ENCODE data around the gene MXD1.
"Not testable (repeated sequence)": the region's sequence is repeated elsewhere in the genome, so short reads cannot be mapped to it uniquely, and the experiment has no call there.

MXD1 gene, protein sequence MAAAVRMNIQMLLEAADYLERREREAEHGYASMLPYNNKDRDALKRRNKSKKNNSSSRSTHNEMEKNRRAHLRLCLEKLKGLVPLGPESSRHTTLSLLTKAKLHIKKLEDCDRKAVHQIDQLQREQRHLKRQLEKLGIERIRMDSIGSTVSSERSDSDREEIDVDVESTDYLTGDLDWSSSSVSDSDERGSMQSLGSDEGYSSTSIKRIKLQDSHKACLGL

DNA sequence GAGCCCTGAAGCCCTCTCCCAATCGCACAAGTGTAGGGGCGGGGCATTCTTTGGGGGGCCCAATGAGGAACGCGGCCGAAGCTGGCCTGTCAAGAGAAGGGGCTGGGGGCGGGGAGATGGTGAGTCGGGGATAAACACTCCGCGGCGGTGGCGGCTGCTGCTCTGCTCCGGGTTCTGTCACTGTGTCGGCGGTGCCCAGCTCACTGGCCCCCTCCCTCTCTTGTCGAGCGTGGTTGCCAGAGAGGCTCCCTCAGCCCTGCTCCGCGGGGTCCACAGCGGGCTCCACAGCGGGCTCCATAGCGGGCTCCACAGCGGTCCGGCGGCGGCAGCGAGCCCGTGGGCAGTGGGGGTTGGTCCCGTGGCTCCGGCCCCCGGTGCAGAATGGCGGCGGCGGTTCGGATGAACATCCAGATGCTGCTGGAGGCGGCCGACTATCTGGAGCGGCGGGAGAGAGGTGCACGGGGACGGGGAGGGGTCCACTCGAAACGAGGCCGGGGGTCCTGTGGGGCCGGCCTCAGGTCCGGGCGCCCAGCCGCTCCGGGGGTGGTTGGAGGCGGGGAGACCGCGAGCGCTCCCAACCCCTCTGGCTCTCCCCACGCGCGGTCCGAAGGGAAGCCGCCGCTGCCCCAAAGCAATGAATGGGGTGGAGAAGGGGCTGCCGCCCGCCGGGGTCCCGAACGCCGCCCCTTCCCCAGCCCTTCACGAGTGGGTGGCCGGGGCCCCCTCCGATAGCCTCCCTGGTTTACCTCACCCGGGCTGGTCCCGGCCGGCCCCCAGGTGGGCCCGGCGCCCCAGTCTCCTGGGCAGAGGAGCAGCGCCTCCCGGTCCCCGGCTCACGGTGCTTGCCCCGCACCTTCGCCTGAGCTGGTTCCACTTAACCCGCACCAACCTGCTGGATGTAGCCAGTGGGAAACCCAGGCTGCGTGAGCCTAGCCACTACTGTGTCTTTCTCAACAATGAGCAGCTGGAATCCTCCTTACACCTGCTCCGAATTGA lies at the start of gene MXD1:
MXD1 (plus strand) TSS at position 160 of the 996 bp plus-strand sequence; CDS start at position 382, 222 bp downstream.
- DNase-seq, result peak; percentile 52

DNA sequence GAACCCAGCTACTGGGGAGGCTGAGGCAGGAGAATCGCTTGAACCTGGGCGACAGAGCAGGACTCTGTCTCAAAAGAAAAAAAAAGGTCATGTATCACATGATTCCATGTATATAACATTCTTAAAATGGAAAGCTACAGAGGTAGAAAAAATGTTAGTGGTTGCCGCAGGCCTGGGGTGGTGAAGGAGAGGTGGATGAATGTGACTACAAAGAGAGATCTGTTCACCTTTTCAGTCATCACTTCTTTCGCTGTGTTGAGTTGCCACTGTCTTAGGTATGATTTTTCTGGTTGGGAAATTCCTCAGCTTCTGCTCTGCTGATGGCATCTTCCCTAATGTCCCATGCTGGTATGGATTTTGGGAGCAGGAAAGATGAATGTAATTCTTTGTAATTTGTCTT lies 26.5 kb upstream of the MXD1 start:
- DNase-seq, result no peak

DNA sequence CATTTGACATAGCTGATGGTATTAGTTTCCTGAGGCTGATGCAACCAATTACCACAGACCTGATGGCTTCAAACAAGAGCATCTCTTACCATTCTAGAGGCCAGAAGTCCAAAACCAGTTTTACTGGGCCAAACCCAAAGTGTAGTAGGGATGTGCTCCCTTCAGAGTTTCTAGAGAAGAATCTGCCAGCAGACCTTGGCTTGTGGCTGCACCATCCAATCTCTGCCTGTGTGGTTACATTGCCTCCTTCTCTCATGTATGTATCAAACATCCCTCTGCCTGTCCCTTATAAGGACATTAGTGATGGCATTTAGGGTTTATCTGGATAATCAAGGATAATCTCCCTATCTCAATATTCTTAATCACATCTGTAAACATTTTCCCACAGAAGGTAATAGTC lies 25.6 kb upstream of the MXD1 start:
- no peak for DNase-seq

DNA sequence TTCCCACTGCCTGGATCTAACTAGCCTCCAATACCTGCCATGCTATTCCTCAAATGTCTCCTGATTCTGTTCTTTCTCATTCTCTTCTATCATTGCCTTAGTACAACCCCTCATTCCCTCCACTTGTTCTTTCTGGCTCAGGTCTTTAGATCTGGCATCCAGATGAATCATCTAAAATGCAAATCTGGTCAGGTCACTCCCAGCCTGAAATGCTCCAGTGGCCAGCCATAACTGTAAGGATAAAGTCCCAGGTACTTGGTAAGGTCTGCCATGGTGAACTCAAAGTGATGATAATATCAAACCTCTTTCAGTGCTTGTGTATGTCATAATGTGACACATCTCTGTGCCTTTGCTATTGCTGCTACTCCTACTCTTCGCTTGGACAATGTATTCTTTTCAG lies 24.0 kb upstream of the MXD1 start:
- no peak for DNase-seq

DNA sequence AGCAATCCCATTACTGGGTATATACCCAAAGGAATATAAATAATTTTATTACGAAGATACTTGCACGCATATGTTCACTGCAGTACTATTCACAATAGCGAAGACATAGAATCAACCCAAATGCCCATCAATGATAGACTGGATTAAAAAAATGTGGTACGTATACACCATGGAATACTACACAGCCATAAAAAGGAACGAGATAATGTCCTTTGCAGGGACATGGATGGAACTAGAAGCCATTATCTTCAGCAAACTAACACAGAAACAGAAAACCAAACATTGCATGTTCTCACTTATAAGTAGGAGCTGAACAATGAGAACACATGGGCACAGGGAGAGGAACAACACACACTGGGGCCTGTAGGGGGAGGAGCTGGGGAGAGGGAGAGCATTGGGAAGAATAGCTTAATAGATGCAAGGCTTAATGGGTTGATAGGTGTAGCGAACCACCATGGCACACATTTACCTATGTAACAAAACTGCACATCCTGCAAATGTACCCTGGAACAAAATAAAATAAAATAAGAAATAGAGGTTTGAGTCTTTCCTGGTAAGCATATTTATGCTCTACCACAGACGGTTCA lies 22.0 kb upstream of the MXD1 start:
- not testable (repeated sequence) for DNase-seq

DNA sequence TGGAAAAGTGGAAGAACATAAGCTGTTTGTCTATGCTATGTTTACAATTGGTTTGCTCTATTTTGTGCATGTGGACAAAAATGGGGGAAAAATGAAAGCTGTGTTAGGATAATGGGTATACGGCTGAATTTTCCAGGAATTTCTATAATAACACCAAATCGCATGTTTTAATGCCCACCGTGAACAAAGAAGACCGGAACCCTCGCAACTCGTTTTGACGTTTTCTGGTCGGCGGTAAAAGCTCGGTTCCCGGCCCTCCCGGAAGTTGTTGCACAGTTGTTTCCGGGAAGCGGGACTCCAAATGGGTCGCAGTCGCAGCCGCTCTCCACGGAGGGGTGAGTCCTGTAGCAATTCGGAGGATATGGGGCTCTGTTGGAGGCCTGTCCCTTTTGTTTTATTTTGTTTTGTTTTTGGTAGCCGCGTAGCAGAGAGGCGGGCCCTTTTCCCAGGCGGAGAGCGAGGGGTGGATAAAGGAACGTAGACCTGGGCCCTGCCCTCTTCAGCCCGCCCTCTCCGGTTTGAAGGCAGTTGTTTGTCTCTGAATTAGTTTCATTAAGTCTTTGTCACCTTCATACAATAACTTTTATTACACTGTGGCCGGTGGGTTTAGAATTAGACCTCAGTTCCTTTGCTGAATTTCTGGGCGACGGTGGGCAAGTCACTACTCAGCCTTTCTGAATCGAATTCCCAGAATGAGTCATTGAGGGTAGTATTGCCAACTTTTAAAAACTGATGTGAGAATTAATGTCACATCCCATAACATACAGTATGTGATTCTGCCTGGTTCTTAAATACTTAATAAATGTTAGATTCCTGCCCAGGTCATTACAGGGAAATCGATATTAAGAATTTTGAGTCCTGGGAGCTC lies 21.0 kb upstream of the MXD1 start, which contains the start of gene SNRNP27:
SNRNP27 (plus strand) TSS at position 273 of the 868 bp plus-strand sequence; CDS start at position 302, 29 bp downstream.
- peak; percentile 94 for DNase-seq

DNA sequence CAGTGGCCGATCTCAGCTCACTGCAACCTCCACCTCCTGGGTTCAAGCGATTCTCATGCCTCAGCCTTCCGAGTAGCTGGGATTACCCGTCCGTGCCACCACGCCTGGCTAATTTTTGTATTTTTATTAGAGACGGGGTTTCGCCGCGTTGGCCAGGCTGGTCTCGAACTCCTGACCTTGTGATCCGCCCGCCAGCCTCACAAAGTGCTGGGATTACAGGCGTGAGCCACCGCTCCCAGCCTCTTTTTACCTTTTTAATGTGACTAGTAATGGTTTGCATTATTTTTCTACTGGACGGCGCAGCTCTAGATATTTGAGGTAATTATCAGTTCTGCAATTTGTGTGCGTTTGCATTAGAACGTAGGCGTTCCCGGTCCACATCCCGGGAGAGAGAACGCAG lies 20.2 kb upstream of the MXD1 start:
- not testable (repeated sequence) for DNase-seq

DNA sequence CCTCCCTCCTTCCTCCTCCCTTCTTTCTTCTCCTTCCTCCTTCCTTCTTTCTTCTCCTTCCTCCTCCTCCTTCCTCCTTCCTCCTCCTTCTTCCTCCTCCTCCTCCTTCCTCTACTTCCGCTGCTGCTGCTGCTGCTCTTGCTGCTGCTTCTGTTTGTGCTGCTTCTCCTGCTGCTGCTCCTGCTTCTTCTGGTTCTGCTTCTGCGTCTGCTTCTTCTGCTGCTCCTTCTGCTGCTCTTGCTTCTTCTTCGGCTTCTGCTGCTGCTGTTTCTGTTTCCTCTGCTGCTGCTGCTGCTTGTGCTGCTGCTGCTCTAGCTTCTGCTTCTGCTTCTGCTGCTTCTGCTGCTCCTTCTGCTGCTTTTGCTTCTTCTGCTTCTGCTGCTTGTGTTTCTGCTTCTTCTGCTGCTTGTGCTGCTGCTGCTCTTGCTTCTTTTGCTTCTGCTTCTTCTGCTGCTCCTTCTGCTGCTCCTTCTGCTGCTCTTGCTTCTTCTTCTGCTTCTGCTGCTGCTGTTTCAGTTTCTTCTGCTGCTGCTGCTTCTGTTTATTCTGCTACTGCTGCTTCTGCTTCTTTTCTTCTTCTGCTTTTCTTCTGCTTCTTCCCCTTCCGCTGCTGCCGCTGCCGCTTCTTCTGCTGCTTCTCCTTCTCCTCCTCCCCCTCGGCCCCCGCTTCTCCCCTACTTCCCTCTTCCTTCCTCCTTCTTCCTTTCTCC lies 12.5 kb upstream of the MXD1 start:
- DNase-seq, result no peak

DNA sequence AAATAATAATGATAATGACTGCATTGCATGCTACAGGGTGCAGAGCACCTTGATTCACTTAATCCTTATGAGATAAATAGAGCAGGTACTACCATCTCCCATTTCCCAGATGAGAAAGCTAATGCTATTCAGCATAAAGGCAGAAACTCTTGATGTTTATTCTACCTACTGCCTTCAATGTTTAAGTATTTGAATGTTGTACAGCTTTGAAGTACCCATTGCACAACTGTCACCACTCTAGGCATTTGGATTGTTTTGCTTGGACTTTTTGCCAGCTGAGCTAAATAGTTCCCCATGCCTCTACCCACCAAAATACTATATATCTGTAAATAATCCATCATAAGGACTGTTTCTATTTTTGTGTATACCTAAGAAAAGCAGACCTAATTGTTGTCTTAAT lies 7.7 kb upstream of the MXD1 start:
- no peak for DNase-seq

DNA sequence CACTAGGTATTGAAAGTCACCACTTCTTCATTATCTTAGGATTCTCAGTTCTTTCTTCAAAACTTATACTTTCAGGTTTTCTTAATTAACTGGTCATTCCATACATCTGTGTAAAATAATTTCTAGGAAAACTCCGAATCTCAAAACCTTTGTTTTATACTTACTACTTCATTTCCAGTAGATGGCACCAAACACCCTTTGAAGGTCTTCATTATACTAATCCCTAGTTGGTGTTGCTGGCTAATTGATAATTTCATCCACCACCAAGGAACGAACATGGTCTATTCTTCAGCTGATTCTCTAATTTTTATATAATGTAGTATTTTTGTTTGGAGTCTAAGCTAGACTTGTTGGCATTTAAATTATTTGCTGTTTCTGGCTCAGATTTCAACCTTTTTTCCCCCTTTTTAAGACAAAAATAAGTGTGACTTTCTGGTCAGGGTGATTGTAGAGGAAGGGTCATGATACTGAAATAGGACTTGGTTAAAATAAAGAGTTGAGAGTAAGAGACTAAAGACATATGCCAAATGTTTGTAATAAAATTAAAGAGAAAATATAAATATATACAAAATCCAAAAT lies 2.8 kb upstream of the MXD1 start:
- peak; percentile 78 for DNase-seq

DNA sequence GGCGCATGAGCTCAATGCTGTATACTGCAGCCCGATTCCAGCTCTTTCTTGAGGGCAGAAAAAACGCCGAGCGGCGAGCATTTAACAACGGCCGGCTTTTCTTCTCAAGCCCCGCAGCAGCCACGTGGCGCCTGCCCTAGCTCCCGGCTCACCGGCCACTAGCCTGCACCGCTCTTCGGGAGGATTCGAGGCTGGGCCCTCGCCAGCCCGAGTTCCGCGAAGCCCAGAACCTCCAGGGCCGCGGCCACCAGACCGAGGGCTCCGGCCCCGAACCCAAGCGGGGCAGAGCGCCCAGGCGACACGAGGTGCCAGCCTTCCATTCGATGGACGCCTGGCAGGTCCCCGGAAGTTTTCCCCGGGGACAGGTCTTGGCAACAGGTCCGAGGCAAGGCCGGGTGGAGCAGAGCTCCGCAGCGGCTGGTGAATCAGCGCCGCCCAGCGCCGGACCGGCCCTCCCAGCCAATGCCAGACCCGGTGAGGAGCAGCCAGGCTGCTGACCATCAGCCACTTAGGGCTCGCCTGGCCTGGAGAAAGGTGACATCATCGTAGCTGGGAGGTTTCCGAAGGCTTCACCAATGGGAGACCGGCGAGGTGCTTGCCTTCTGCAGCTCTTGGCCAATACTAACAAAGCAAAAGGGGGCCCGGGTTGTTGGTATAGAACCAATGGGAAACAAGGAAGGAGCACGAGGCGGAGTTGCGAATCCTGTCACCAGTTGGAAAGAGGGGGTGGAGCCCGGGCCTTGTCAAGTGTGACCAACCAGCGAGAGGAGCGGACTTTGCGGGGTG lies 552 bp upstream of the MXD1 start:
- DNase-seq, result peak; percentile 100

DNA sequence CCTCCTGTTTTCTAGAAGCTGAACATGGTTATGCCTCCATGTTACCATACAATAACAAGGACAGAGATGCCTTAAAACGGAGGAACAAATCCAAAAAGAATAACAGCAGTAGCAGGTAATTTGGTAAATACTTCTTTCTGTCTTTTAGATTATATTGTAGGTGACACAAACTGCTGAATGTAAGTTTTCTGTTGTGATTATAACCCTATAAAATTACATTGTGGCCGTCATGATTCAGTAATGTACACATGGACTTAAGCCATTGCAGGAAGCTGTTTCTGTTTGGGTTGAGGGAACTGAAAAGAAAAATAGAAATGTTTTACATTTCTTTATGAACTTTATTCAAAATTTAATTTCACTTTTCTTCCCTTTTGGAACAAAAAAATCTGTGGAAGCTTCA lies 1.2 kb downstream of the MXD1 start:
- no peak for DNase-seq

DNA sequence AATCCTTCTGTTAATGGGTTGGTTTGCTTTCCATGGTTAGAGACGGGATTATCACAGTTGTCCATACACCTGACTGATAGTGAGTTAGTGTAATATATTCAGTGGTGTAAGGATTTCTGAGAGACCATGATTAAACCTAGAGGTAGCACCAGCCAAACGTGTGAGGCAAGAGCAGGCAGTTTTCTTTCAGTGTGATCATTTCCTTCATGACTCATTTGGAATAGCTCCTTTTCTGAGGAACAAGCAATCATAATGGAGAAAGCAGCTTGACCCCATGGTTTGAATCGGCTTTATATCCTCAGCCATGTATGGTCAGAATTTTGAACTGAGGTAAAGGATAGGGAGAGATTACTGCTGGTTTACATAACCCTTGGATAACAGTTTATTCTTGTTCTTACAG lies 2.9 kb downstream of the MXD1 start:
- DNase-seq, result no peak

DNA sequence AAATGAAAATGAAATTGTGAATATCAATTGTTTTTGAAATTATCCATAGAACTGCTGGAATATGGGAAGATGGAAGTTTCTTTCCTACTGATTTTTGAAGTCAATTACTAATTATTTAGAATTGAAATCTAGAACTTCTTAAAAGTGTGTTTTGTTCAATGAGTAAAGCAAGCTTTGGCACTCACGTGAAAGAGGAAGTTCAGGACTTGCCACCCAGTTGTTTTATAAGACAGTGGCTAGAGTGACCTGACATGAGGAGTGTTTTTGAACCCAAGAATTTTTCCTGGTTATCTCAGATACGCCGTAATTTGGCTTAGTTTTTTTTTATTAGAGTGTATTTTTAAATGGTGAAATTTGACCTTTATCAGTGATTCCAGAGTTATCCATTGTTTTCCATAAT lies 3.5 kb downstream of the MXD1 start:
- DNase-seq, result no peak

DNA sequence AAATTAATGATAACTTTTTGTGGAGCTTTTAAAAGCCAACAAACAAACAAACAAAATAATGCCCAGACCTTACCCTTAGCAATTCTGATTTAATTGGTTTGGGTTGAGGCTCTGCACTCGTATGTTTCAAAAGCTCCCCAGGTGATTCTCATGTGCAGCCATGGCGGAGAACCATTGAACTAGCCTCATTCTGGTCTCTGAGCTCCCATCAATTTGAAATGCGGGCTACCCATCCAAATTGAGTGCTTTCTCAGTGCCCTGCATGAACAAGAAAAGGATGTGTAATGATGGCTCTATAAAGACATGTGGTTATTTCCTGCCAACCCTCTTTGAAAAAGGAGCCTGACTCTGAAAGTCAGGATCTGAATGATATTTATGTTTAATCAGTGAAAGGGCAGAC lies 8.2 kb downstream of the MXD1 start:
- no peak for DNase-seq

DNA sequence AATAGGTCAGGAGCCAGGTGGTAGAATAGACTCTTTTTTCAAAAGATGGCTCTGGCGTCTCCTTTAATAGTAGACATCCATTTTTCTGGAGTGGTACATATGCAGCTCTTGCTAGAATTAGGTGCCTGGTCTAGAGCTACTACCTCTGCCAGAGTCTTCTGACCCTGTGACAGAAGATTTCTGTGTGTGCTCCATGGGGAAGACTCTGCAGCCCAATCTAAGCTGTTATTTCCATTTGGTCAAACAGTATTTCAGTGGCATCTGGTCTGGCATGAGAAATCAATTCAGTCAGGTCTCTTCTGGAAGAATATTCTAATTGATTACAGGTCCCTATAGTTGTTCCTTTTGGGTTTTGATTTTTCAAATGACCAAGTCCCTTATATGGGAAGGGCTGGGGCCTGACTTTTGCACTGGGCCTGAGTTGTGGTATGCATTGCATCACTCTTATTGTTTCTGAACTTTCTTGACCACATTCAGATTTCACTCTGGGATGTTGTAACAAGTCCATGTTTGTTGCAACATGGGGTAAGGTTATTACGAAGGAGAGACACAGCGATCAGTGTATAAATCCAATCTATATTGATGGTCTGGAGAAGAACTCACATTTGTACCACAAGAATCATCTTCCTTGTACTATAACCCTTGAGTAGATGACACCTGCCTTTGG lies 12.1 kb downstream of the MXD1 start:
- DNase-seq, result no peak

DNA sequence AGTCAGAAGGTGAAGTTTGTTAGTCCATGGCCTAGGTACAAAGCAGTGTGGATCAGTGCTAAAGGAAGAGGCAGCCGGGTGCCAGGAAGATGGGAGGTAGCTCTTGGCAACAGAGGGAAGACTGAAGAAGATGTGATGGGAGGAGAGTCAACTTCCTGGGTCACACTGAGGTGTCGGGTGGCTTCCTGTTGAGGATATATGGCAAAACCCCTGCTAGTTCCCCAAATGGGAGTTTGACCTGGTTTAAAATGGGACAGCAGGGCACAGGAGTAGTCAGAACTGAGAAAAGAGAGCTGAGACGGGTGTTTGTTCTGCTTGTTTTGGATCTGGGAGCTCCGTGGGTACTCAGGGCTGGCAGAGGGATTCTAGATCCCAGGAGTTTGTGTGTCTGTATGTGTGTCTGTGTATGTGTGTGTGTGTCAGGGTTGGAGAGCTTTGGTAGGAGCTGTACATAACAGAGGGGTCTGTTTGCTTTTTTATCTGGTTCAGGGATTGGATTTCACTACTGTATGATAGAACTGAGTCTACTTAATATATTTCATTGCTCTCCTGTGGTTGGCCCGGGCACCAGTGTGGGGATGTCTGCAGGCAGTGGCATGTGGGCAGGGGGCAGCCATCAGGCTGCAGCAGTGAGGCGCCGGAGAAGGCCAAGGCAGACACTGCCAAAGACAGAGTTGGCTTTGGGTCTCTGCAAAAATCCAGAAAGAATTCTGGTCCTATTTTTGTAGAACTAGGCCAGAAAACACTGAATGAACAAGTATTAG lies 17.1 kb downstream of the MXD1 start:
- no peak for DNase-seq

DNA sequence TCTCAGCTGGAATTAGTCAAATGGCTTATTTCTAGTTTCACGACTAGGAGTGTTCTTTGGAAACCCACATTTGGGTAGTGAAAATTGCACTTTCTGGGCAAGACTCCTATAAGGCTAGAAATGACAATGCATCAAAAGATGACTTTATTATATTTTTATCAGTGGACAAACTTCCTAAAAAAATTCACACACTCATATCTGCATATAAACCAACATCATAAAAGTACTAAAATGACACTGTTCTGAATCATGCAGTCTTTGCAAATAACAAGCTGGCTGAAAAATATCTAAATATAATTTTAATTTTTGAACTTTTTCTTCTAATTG lies 17.6 kb downstream of the MXD1 start:
- no peak for DNase-seq

DNA sequence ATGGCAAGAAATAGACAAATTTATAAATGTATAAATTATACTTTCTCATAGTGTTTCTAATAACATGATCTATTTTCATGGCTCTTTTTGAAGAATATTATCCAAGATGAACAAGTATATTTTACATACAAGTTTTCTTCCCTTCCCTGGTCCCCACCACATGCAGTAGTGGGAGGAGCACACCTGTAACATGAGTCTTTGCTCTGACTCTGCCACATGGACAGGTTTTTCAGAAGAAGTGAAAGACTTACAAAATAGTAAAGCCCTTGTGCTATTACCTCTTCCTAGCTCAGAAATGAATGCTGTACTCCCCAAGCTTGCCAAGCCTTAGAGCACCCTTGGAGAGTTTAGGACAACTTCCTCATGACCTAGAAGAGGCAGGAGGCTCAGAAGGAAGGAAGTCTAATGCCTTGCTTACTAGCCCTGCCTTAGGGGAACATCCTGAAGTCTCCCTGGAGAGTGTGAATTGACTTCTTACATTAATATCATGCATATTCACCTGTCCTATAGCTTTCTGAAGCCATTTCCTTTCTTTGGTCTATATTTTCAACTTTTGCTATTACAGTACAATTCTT lies 18.4 kb downstream of the MXD1 start:
- DNase-seq, result no peak
